Urothelium cell line (cell line): ENCODE data around the gene TREH.
"Not testable (repeated sequence)": the region's sequence is repeated elsewhere in the genome, so short reads cannot be mapped to it uniquely, and the experiment has no call there.

Source experiments
- DNase-seq: peaks from one replicate; pipeline ENCODE4 v3.0.0; 2011; ENCODE audit warnings: low spot score, mixed read lengths
- FAIRE-seq: peaks from 2 replicates; lab custom pipeline; 2011; peaks lifted over from hg19 to GRCh38; lab: Jason Lieb, UNC

TREH gene

DNA sequence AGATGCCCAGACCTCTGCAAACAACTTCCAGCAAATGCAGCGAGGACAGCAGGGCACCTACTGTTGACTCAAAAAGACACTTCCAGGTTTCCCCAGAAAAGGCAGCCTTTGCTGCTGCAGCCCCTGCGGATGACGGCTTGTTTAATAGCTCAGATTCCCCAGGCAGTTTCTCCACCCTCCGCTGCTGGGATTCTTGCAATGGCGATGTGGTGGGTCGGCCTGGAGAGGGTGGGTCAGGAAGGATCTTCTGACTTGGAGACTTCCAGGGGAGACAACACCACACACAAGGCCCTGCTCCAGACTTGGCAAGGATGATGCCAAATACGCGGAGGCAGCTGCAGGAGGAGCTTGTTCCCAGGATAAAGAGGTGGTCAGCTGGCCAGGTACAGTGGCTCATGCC, 17.9 kb upstream of the TREH start:
- FAIRE-seq (no peak), DNase-seq (no peak)

- FAIRE-seq (no peak), DNase-seq (no peak)
Observed at GRCh38 chr11:118696673-118697226, 17.3 kb upstream of the TREH start.

DNA sequence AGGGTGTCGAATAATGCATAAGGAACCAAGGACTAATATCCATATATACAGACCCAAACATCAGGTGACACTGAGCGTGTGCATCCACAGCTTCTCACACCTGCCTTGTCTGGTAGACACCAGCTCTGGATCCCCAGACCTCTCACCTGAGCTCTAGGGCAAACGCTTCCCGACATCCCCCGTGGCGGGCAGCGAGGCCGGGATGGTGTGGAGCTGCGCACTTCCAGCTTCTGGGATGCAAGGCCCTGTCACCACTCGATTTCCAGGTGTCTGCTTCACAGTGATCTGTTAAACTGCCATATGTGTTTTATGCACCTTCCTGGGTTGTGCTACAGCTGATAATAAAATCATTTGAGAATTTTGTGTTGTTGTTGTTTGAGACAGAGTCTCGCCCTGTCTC, 15.3 kb upstream of the TREH start:
- DNase-seq (no peak), FAIRE-seq (no peak)

GRCh38 chr11:118694185-118694584, 14.7 kb upstream of the TREH start:
- DNase-seq = no peak
- FAIRE-seq = no peak

DNA sequence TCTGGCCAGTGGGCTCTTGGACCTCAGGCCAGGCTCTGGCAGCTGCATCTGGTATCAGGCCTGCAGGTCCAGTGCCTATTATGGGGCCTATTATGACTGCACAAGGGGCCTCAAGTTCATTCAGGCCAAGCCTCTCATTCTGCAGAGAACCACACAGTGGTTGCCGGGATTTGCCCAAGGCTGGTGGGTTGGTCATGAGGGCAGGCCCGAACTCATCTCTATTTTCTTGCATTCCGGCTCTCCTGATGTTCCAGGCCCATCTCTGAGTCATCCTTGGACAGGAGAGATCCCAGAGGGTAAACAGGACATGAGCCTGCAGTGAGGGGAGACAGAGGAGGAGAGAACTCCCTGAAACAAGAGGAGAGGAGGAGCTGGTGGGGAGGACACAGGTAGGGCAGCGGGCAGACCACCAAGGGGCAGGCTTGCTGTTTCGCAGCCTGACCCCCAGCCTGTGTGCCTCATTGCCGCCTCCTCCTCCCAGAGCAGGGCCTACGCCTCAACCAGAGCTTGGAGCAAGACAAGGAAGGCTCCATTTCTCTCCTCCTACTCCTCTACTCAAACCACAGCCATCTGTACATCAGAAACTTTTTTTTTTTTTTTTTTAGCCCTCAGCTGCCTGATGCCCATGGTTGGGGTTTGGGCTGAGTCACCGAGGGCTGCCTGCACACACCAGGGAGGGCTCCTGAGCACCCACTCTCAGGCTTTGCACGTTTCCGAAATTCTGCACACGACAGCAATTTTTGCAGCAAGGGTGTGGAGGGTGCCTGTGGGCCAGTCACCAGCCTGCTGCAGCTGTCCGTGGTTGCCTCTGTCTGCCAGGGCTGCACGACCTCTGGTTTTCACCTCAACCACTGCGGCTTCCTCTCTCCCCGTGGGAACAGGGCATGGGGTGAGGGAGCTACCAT, 12.7 kb upstream of the TREH start:
- FAIRE-seq (no peak), DNase-seq (peak; percentile 28)

GRCh38 chr11:118690553-118691304, 11.3 kb upstream of the TREH start:
- FAIRE-seq = no peak
- no peak for DNase-seq

GRCh38 chr11:118689852-118690552, 10.6 kb upstream of the TREH start:
- FAIRE-seq = peak; percentile 53

GRCh38 chr11:118689503-118689851, 10.0 kb upstream of the TREH start:
- FAIRE-seq (no peak), DNase-seq (no peak)

More at GRCh38 chr11:118689852-118690552, 10.6 kb upstream of the TREH start:
- peak; percentile 91 for DNase-seq

GRCh38 chr11:118688851-118689502, 9.5 kb upstream of the TREH start:
- DNase-seq = no peak
- no peak for FAIRE-seq

GRCh38 chr11:118688339-118688738, 8.9 kb upstream of the TREH start:
- not testable (repeated sequence) for DNase-seq, FAIRE-seq

GRCh38 chr11:118687906-118688305, 8.5 kb upstream of the TREH start:
- FAIRE-seq (no peak), DNase-seq (no peak)

GRCh38 chr11:118684187-118684586, 4.7 kb upstream of the TREH start:
- FAIRE-seq (no peak), DNase-seq (no peak)

GRCh38 chr11:118682939-118683338, 3.5 kb upstream of the TREH start:
- DNase-seq, FAIRE-seq: not testable (repeated sequence)

DNA sequence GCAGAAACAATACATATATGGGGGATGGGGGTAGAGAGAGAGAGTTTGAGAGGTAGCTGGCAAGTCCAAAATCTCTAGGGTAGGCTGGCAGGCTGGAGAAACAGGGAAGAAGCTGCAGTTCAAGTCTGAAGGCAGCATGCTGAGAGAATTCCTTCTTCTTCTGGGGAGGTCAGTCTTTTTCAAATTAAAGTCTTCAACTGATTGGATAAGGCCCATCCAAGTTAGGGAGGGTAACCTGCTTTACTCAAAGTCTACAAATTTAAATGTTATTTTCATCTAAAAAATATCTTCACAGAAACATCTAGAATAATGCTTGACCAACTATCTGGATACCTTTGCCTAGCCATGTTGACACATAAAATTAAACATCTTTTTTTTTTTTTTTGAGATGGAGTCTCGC, 2.9 kb upstream of the TREH start:
- no peak for FAIRE-seq
- no peak for DNase-seq

- not testable (repeated sequence) for FAIRE-seq, DNase-seq
Observed at GRCh38 chr11:118678908-118679307, 542 bp downstream of the TREH start.

GRCh38 chr11:118677977-118678376, 1.5 kb downstream of the TREH start:
- FAIRE-seq (no peak), DNase-seq (no peak)

DNA sequence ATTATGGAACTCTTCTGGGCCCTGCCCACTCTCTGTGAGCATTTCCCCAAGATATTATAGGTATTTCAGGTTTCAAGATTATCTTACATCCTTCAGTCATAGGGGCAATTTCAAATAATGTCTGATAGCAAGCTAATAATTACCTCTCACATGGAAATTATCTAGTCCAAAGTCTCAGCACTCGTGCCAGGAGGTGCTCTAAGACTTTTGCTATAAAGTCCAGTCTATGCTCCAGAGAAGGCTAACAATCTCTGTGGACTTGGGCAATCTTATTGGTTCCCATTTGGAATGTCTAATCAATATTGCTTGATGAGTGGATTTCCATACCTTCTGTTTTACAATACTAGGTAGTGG, 5.4 kb downstream of the TREH start:
- no peak for DNase-seq
- FAIRE-seq = no peak

DNA sequence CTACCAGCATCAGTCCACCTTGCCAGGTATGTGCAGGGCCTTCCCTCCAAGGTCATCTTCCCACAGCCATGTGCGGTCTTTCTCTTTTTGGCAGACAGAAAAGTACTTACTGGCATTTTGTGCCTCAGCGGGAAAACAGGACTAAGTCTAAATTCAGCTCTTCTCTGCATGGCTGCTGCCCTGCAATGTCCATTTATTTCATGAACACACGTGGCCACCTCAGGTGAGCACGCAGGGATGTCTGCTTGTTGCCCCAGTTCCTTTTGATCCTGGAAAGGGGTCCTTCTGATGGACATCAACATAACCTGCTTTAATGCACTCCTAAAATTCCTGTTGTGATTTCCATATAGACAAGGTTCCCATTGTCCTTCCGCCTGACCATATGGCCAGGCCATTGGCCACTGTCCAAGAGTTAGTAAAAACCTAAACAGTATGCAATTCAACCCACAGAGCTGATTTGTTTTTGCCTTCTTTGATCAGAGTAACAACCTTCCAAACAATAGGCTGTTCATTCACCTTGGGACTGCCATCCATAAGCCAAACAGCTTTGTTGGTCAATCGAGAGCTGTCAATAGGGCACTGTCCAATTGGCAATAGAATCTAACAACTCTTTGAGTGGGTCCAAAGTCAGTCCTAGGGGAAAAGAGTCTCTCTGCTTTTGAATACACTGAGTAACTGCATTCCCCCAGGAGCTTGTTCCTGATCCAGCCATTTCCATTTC, 5.9 kb downstream of the TREH start:
- FAIRE-seq = no peak
- no peak for DNase-seq

GRCh38 chr11:118672846-118673245, 6.6 kb downstream of the TREH start:
- DNase-seq = no peak
- FAIRE-seq = no peak

- no peak for FAIRE-seq
- DNase-seq = no peak
Observed at GRCh38 chr11:118671254-118671653, 8.2 kb downstream of the TREH start.
